ENCODE measurements around the gene SLC9A1. TPM values are rescaled to one million over a fixed set of nuclear protein-coding genes. Genes with fewer than 3 reads are reported as not detected.
A peak's percentile ranks its signal among the peaks of the same experiment; 100 is the strongest.

Gene SLC9A1
- total RNA-seq (2014; rRNA removed; shearing (Covaris generic)) (8.5 and 12.9 TPM in 2 replicates), polyA plus RNA-seq (2016; fragmentation: Nextera tagmentation; extraction: Ambion mirVana) (20.0 and 23.7 TPM in 2 replicates)

GRCh38 chr1:27154991-27155781 lies at the start of gene SLC9A1:
TSS of gene SLC9A1 (minus strand) at chr1:27155125. CDS start at chr1:27154334, 791 bp downstream.
- Histone ChIP-seq H3K27me3 (replicated peaks; ENCODE audit: insufficient read depth) (no peaks in the 10 kb centered on the region), H3K36me3 (ENCODE audit: low read depth) (no peaks in the 10 kb centered on the region), H3K4me3 (peak within 1 kb of the TSS; percentile 94), H3K4me2 (ENCODE audit: unreplicated experiment) (peak within 1 kb of the TSS; percentile 99), H3K9ac (peak within 1 kb of the TSS; percentile 93), H3K4me1 (ENCODE audit: insufficient read depth) (peaks cover 26% of the 10 kb centered on the region), H2AFZ (peak within 1 kb of the TSS; percentile 47), H3K9me2 (ENCODE audit: insufficient read depth) (no peaks in the 10 kb centered on the region), H3K79me2 (ENCODE audit: insufficient read depth) (peaks cover 47% of the 10 kb centered on the region), H3F3A (ENCODE audit: insufficient read depth) (peaks cover 5% of the 10 kb centered on the region; the same call in 1 of the 2 replicates), H3K9me3 (ENCODE audit: low read depth) (no peaks in the 10 kb centered on the region), H4K20me1 (ENCODE audit: insufficient read depth) (no peaks in the 10 kb centered on the region), H3K27ac (peak within 1 kb of the TSS; percentile 89)
- peak; percentile 95 for DNase-seq
- 3% methylated on average over 37 to 40 of the region's 40 CpGs for WGBS, 2 experiments (ENCODE audit: low coverage in 1 of 2, low lambda C conversion rate in 2 of 2, missing lambda C conversion rate in 2 of 2)
- in situ Hi-C loops (cut with MboI) = no loop called here
- TF ChIP-seq EZH2 (IDR thresholded peaks at IDR 0.05; ENCODE audit: insufficient read depth, poor library complexity, severe bottlenecking) (no peak), EZH2phosphoT487 (IDR thresholded peaks at IDR 0.05; ENCODE audit: insufficient read depth, low read depth) (no peak)

- Histone ChIP-seq H3K4me2 (ENCODE audit: unreplicated experiment) (no peak overlapping the region), H3K4me1 (ENCODE audit: insufficient read depth) (peaks cover 8% of the 10 kb centered on the region), H2AFZ (peak overlapping the region; percentile 37), H3K9ac (no peak overlapping the region), H3K9me2 (ENCODE audit: insufficient read depth) (no peaks in the 10 kb centered on the region), H3K27me3 (replicated peaks; ENCODE audit: insufficient read depth) (no peaks in the 10 kb centered on the region), H3K4me3 (no peak overlapping the region), H3K79me2 (ENCODE audit: insufficient read depth) (no peaks in the 10 kb centered on the region), H3F3A (ENCODE audit: insufficient read depth) (no peaks in the 10 kb centered on the region), H3K27ac (no peak overlapping the region), H3K36me3 (ENCODE audit: low read depth) (no peaks in the 10 kb centered on the region), H4K20me1 (ENCODE audit: insufficient read depth) (no peaks in the 10 kb centered on the region), H3K9me3 (ENCODE audit: low read depth) (no peaks in the 10 kb centered on the region)
- TF ChIP-seq EZH2 (IDR thresholded peaks at IDR 0.05; ENCODE audit: insufficient read depth, poor library complexity, severe bottlenecking) = no peak
- 65 to 89% methylated on average over 1 of the region's 1 CpG for WGBS, 2 experiments (ENCODE audit: low coverage in 1 of 2, low lambda C conversion rate in 2 of 2, missing lambda C conversion rate in 2 of 2)
- in situ Hi-C loops (cut with MboI) = no loop called here
- peak; percentile 56 for DNase-seq
Observed at GRCh38 chr1:27203946-27204345, 49.0 kb upstream of the SLC9A1 start.

GRCh38 chr1:27201295-27201694 lies 46.4 kb upstream of the SLC9A1 start:
- H3K4me2 ChIP-seq (ENCODE audit: unreplicated experiment) = no peak overlapping the region
- no peak for TF ChIP-seq EZH2phosphoT487 (IDR thresholded peaks at IDR 0.05; ENCODE audit: insufficient read depth, low read depth)
- TF ChIP-seq EZH2 (IDR thresholded peaks at IDR 0.05; ENCODE audit: insufficient read depth, poor library complexity, severe bottlenecking) = no peak
- H3K4me3 ChIP-seq = no peak overlapping the region
- no peaks in the 10 kb centered on the region for H4K20me1 ChIP-seq (ENCODE audit: insufficient read depth)
- H3K9me2 ChIP-seq (ENCODE audit: insufficient read depth) = no peaks in the 10 kb centered on the region
- H3K9me3 ChIP-seq (ENCODE audit: low read depth) = no peaks in the 10 kb centered on the region
- in situ Hi-C loops (cut with MboI) = no loop called here
- H3K27ac ChIP-seq = no peak overlapping the region
- WGBS, 2 experiments (ENCODE audit: low coverage in 1 of 2, low lambda C conversion rate in 2 of 2, missing lambda C conversion rate in 2 of 2) = 90 to 92% methylated on average over 23 to 24 of the region's 24 CpGs
- no peak for DNase-seq
- no peaks in the 10 kb centered on the region for H3K27me3 ChIP-seq (replicated peaks; ENCODE audit: insufficient read depth)
- H3F3A ChIP-seq (ENCODE audit: insufficient read depth) = no peaks in the 10 kb centered on the region
- peaks cover 8% of the 10 kb centered on the region for H3K4me1 ChIP-seq (ENCODE audit: insufficient read depth)
- H2AFZ ChIP-seq = no peak overlapping the region
- H3K9ac ChIP-seq = no peak overlapping the region
- H3K79me2 ChIP-seq (ENCODE audit: insufficient read depth) = no peaks in the 10 kb centered on the region
- H3K36me3 ChIP-seq (ENCODE audit: low read depth) = no peaks in the 10 kb centered on the region

GRCh38 chr1:27193194-27193593 lies 38.3 kb upstream of the SLC9A1 start:
- no peak for DNase-seq
- no peaks in the 10 kb centered on the region for H3K27me3 ChIP-seq (replicated peaks; ENCODE audit: insufficient read depth)
- H3K79me2 ChIP-seq (ENCODE audit: insufficient read depth) = no peaks in the 10 kb centered on the region
- H3K9me3 ChIP-seq (ENCODE audit: low read depth) = no peaks in the 10 kb centered on the region
- H4K20me1 ChIP-seq (ENCODE audit: insufficient read depth) = no peaks in the 10 kb centered on the region
- in situ Hi-C loops (cut with MboI) = no loop called here
- H3K9me2 ChIP-seq (ENCODE audit: insufficient read depth) = no peaks in the 10 kb centered on the region
- TF ChIP-seq EZH2 (IDR thresholded peaks at IDR 0.05; ENCODE audit: insufficient read depth, poor library complexity, severe bottlenecking) (no peak), EZH2phosphoT487 (IDR thresholded peaks at IDR 0.05; ENCODE audit: insufficient read depth, low read depth) (no peak)
- no peak overlapping the region for H3K4me2 ChIP-seq (ENCODE audit: unreplicated experiment)
- H3K9ac ChIP-seq = no peak overlapping the region
- H3K4me3 ChIP-seq = no peak overlapping the region
- no peak overlapping the region for H2AFZ ChIP-seq
- H3K27ac ChIP-seq = no peak overlapping the region
- H3K36me3 ChIP-seq (ENCODE audit: low read depth) = no peaks in the 10 kb centered on the region
- WGBS, 2 experiments (ENCODE audit: low coverage in 1 of 2, low lambda C conversion rate in 2 of 2, missing lambda C conversion rate in 2 of 2) = 97 to 100% methylated on average over 1 of the region's 1 CpG
- no peaks in the 10 kb centered on the region for H3F3A ChIP-seq (ENCODE audit: insufficient read depth)
- H3K4me1 ChIP-seq (ENCODE audit: insufficient read depth) = peaks cover 6% of the 10 kb centered on the region

Data from GM23248 (cell line).